Epithelial cell of esophagus (primary cell): ENCODE results near the gene TANC1.
A peak's percentile ranks its signal among the peaks of the same experiment; 100 is the strongest.

Experiments used
- DNase-seq: peaks from one replicate; pipeline ENCODE4 v3.0.0; 2010; ENCODE audit warnings: low read depth
- H3K4me3 ChIP-seq: 2 replicates; pipeline ENCODE4 v1.5.1; 2011; ENCODE audit warnings: mild to moderate bottlenecking, low read length, control low read depth
- CTCF ChIP-seq: IDR thresholded peaks from 2 replicates; pipeline ENCODE4 v1.5.1; 2011; ENCODE audit warnings: low read depth, mild to moderate bottlenecking, low read length, control low read depth, inconsistent platforms; ENCODE audit not compliant: insufficient read depth; ENCODE audit errors: missing control alignments

Gene TANC1

DNA sequence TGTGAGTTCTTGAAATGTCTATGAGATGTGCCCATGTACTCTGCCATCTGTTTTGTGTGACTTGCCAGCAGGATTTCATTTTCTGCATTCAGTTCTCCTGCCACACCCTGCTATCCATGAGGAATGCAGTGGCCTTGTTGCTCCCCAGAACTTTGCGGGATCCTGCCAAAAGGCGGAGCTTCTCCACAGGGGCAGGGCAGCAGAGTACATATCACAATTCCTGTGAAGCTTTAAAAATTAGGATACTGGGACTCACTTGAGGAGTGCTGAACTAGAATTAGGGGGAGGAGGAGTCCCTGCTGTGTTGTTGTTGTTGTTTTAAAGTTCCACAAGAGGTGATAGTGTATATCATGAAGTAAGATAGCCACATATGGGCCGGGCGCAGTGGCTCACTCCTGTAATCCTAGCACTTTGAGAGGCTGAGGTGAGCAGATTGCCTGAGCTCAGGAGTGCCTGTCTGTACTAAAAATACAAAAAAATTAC is 76.4 kb downstream of the TANC1 start:
- H3K4me3 ChIP-seq = no peak overlapping the region
- DNase-seq = peak; percentile 58
- TF ChIP-seq CTCF = peak; percentile 2

DNA sequence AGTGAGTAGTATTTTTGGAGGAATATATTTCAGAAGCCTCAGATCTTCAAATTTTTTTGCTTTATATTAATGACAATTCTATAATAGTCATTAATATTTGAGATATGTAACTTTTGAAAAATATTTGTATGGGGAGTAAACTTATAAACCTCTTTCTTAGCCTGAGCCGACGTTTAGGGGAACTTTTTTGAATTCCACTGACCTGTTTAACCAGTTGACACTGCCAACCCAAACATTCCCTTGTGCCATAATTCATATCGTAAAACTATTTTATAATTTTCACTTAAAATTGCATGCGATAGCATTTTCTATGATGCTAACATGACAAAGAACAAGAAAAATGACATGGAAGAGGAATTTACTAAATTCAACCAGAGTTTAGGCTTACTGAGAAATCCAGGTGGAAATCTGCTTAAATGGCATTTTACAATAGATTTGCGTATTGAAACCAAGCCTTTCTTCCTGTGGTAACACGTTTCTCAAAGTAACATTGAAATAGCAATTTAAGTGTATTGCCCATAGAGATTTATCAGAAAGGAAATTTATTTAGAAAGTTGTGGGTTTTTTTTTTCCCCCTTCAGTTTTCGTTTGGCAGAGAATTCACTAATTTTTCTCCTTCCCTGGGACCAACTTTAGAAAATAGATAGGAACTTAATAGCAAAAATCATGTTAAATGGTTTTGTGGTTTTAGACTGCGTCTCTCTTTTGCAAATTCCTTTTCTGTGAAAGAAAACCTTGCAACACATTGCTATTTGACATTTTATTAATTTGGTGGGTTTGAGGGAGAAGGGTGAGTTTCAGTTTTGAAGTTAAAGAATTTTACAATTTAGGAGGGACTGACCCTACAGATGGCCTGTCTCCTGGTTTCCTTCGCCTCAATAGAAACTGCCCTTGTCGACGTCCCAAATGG is 77.4 kb downstream of the TANC1 start:
- H3K4me3 ChIP-seq = no peak overlapping the region
- peak; percentile 37 for DNase-seq

DNA sequence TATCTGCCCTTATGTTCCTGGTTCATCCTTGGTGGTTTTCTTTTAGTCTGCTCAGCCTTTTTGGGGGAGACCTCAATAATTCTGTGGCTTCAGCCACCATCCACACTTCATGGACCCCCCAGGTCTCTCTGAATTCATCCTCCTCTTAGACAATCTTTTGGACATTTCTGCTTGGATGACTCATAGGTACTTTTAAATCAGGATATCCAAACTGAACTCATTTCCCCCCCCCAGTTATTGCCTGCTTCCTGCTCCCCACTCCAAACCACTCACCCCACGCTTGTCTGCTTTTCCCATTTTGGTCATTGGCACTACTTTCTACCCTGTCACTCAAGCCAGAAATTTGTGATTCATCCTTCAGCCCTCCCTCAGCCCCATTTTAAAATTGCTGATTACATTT is 78.5 kb downstream of the TANC1 start:
- no peak overlapping the region for H3K4me3 ChIP-seq
- DNase-seq = no peak
- no peak for TF ChIP-seq CTCF

More for the DNA sequence above, 77.4 kb downstream of the TANC1 start:
- TF ChIP-seq CTCF = no peak

GRCh38 chr2:159050426-159050825 is 82.0 kb downstream of the TANC1 start:
- TF ChIP-seq CTCF = no peak
- H3K4me3 ChIP-seq = no peak overlapping the region
- no peak for DNase-seq

DNA sequence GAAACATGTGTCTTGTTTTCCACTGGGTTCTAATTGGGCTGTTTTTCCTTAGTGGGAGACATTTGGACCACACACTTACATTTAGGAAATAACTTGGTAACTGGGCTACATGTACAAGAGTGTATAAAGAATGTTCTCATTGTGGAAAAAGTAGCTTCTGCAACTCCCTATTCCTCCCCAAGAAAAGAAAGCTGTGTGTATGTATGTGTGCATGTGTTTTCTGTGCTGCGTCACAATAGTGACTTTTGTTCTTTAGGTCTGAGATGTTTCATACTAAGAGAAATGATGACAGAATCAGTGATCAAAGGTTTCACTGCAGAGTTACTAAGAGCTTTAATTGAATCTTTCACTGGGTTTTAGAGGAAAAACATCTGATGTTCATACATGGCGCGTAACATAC is 82.7 kb downstream of the TANC1 start:
- no peak for TF ChIP-seq CTCF
- no peak for DNase-seq
- H3K4me3 ChIP-seq = no peak overlapping the region

DNA sequence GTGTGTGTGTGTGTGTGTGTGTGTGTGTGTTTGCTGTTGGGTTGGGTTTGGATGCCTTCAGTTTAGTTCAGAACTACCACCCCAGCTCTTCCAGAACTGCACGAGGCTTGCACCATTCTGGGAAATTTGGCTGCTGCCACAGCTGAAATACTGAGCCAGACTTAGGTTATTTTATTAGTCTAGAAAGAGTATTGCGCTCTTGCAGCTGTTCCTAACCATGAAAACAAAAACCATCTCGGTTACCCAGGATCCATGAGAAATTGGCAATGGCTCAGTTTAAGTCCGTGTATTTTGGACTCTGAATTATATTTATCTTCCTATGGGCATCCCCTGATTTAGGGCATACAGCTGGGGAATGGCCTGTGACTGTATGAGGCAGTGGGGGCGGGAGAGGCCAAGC is 83.2 kb downstream of the TANC1 start:
- no peak for TF ChIP-seq CTCF
- DNase-seq = no peak
- H3K4me3 ChIP-seq = no peak overlapping the region
